ENCODE data around the gene TTC38.

Gene TTC38

DNA sequence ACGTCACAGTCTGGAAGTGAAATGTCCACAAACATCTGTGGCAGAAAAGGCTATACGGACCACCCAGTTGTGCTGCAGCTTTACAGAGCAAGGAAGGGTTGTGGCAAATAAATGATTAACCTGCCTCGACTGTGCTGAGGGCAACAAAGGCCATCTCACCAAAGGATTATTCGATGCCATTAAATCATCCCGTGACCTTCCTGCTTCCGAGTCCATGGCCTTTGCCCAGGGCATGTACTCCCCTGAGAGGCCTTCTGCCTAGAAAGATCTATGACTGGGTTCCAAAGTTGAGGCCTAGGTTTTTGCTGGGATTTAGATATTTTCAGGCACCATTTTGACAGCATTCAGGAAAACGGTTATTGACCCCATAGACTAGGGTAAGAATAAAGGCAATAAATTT is 26.9 kb upstream of the TTC38 start:
- no peak overlapping the region for H2BK120ac ChIP-seq (ENCODE audit: insufficient read depth, low read length, poor library complexity)
- H4K8ac ChIP-seq (ENCODE audit: low read depth, low read length): no peak overlapping the region
- no peaks in the 10 kb centered on the region for H3K79me2 ChIP-seq (ENCODE audit: control insufficient read depth, insufficient read depth, low read length, poor library complexity)
- H2BK5ac ChIP-seq (ENCODE audit: low read depth, low read length, poor library complexity): no peak overlapping the region
- no peak overlapping the region for H2AK5ac ChIP-seq (ENCODE audit: low read length)
- peaks cover 4 to 5% of the 10 kb centered on the region in 2 experiments for H3K36me3 ChIP-seq (ENCODE audit: control insufficient read depth in 1 of 2, insufficient read depth in 2 of 2, low read length in 2 of 2)
- no peak overlapping the region for H4K91ac ChIP-seq (ENCODE audit: low read depth, low read length)
- no peak overlapping the region for H3K27ac ChIP-seq (ENCODE audit: low read depth, low read length)
- no peak overlapping the region for H2BK12ac ChIP-seq (ENCODE audit: low read length)
- no peaks in the 10 kb centered on the region for H3K9me3 ChIP-seq (ENCODE audit: insufficient read depth, low read depth, low read length)
- H3K4me2 ChIP-seq (ENCODE audit: low read length): no peak overlapping the region
- no peak overlapping the region for H4K12ac ChIP-seq (ENCODE audit: low read depth, low read length)
- no peaks in the 10 kb centered on the region for H3K27me3 ChIP-seq (ENCODE audit: insufficient read depth, low read length)
- DNase-seq: no peak
- H3K79me1 ChIP-seq (ENCODE audit: low read length): no peaks in the 10 kb centered on the region
- no peak overlapping the region for H3K4ac ChIP-seq (ENCODE audit: low read depth, low read length)
- H3K9ac ChIP-seq (ENCODE audit: low read length): no peak overlapping the region
- no peak overlapping the region for H3K23ac ChIP-seq (ENCODE audit: low read length)
- whole genome bisulfite sequencing (ENCODE audit: extremely low coverage, insufficient coverage, insufficient read length): no CpG with 5 or more reads among the region's 7 CpGs
- no peak overlapping the region for H3K14ac ChIP-seq (ENCODE audit: low read length)
- no peaks in the 10 kb centered on the region for H3K4me1 ChIP-seq (ENCODE audit: control insufficient read depth in 1 of 2, insufficient read depth in 2 of 2, low read length in 2 of 2)
- H3K18ac ChIP-seq (ENCODE audit: low read length): no peak overlapping the region
- no peak overlapping the region for H3K4me3 ChIP-seq (ENCODE audit: low read depth, low read length)
- H2AFZ ChIP-seq (ENCODE audit: insufficient read depth, low read length, poor library complexity): no peak overlapping the region

DNA sequence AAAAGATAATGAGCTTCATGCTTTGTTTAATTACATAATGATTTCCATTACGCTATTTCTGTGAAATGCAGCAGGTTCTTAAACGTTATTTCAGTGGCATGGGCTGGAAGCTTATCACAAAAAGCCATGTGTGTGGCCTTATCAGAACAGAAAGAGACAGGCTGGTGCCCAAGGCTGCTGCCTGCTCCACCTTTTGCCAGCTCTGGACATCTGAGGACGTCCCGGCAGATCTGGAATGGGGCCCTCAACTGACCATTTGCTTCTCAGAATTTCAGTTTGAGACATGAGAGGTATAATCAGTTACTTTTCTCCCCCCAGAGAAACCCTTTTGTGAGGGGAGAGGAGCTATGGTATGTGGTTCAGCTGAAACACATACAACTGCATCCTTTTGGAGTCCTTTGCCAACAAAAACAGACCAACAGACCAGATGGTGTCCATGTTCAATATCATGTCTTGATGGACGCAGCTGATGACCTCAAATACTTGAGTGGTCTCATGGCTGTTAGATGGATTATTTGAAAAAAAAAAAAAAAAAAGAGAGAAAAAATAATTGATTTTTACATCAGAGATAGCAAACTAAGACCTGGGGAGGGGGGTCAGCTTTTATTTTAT is 26.3 kb upstream of the TTC38 start:
- H2BK5ac ChIP-seq (ENCODE audit: low read depth, low read length, poor library complexity): no peak overlapping the region
- no peaks in the 10 kb centered on the region for H3K9me3 ChIP-seq (ENCODE audit: insufficient read depth, low read depth, low read length)
- no peak overlapping the region for H3K4ac ChIP-seq (ENCODE audit: low read depth, low read length)
- H2AK5ac ChIP-seq (ENCODE audit: low read length): no peak overlapping the region
- H3K23ac ChIP-seq (ENCODE audit: low read length): no peak overlapping the region
- H3K4me3 ChIP-seq (ENCODE audit: low read depth, low read length): no peak overlapping the region
- H3K18ac ChIP-seq (ENCODE audit: low read length): no peak overlapping the region
- no CpG with 5 or more reads among the region's 5 CpGs for WGBS (ENCODE audit: extremely low coverage, insufficient coverage, insufficient read length)
- H4K12ac ChIP-seq (ENCODE audit: low read depth, low read length): no peak overlapping the region
- no peaks in the 10 kb centered on the region for H3K79me2 ChIP-seq (ENCODE audit: control insufficient read depth, insufficient read depth, low read length, poor library complexity)
- H3K27me3 ChIP-seq (ENCODE audit: insufficient read depth, low read length): no peaks in the 10 kb centered on the region
- no peak overlapping the region for H3K4me2 ChIP-seq (ENCODE audit: low read length)
- H2BK12ac ChIP-seq (ENCODE audit: low read length): no peak overlapping the region
- H3K27ac ChIP-seq (ENCODE audit: low read depth, low read length): no peak overlapping the region
- no peak overlapping the region for H4K8ac ChIP-seq (ENCODE audit: low read depth, low read length)
- H3K79me1 ChIP-seq (ENCODE audit: low read length): no peaks in the 10 kb centered on the region
- no peak for DNase-seq
- peaks cover 4 to 5% of the 10 kb centered on the region in 2 experiments for H3K36me3 ChIP-seq (ENCODE audit: control insufficient read depth in 1 of 2, insufficient read depth in 2 of 2, low read length in 2 of 2)
- no peak overlapping the region for H2BK120ac ChIP-seq (ENCODE audit: insufficient read depth, low read length, poor library complexity)
- no peaks in the 10 kb centered on the region for H3K4me1 ChIP-seq (ENCODE audit: control insufficient read depth in 1 of 2, insufficient read depth in 2 of 2, low read length in 2 of 2)
- no peak overlapping the region for H2AFZ ChIP-seq (ENCODE audit: insufficient read depth, low read length, poor library complexity)
- no peak overlapping the region for H3K14ac ChIP-seq (ENCODE audit: low read length)
- no peak overlapping the region for H3K9ac ChIP-seq (ENCODE audit: low read length)
- no peak overlapping the region for H4K91ac ChIP-seq (ENCODE audit: low read depth, low read length)

DNA sequence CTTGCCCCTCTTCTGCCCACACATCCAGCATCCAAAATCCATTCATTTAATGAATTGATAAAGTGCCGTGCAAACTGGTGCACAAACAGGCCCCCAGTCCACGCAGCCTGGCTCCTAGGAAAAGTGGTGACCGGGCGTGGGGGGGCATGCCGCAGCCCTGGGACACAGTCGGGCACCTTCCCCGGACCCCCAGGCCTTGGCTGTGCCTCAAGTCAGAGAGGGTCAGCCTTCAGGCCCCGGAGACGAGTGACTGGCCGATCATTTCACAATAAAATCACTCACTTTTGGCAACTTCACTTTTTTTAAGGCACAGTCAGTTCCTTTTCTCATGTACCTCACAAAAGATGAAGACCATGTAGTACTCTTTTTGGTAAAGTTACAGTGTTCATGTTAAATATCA is 25.7 kb upstream of the TTC38 start:
- WGBS (ENCODE audit: extremely low coverage, insufficient coverage, insufficient read length): no CpG with 5 or more reads among the region's 10 CpGs
- Histone ChIP-seq H3K9me3 (ENCODE audit: insufficient read depth, low read depth, low read length) (no peaks in the 10 kb centered on the region), H3K9ac (ENCODE audit: low read length) (no peak overlapping the region), H2BK12ac (ENCODE audit: low read length) (no peak overlapping the region), H4K91ac (ENCODE audit: low read depth, low read length) (no peak overlapping the region), H3K4me2 (ENCODE audit: low read length) (no peak overlapping the region), H3K27me3 (ENCODE audit: insufficient read depth, low read length) (no peaks in the 10 kb centered on the region), H4K12ac (ENCODE audit: low read depth, low read length) (no peak overlapping the region), H3K27ac (ENCODE audit: low read depth, low read length) (no peak overlapping the region), H3K79me1 (ENCODE audit: low read length) (no peaks in the 10 kb centered on the region), H2AK5ac (ENCODE audit: low read length) (no peak overlapping the region), H3K36me3 (ENCODE audit: control insufficient read depth in 1 of 2, insufficient read depth in 2 of 2, low read length in 2 of 2) (peaks cover 4 to 5% of the 10 kb centered on the region in 2 experiments), H2BK120ac (ENCODE audit: insufficient read depth, low read length, poor library complexity) (no peak overlapping the region), H3K4me1 (ENCODE audit: control insufficient read depth in 1 of 2, insufficient read depth in 2 of 2, low read length in 2 of 2) (no peaks in the 10 kb centered on the region), H3K18ac (ENCODE audit: low read length) (no peak overlapping the region), H3K4me3 (ENCODE audit: low read depth, low read length) (no peak overlapping the region), H3K4ac (ENCODE audit: low read depth, low read length) (no peak overlapping the region), H4K8ac (ENCODE audit: low read depth, low read length) (no peak overlapping the region), H3K23ac (ENCODE audit: low read length) (no peak overlapping the region), H3K79me2 (ENCODE audit: control insufficient read depth, insufficient read depth, low read length, poor library complexity) (no peaks in the 10 kb centered on the region), H3K14ac (ENCODE audit: low read length) (no peak overlapping the region), H2AFZ (ENCODE audit: insufficient read depth, low read length, poor library complexity) (no peak overlapping the region), H2BK5ac (ENCODE audit: low read depth, low read length, poor library complexity) (no peak overlapping the region)
- no peak for DNase-seq

DNA sequence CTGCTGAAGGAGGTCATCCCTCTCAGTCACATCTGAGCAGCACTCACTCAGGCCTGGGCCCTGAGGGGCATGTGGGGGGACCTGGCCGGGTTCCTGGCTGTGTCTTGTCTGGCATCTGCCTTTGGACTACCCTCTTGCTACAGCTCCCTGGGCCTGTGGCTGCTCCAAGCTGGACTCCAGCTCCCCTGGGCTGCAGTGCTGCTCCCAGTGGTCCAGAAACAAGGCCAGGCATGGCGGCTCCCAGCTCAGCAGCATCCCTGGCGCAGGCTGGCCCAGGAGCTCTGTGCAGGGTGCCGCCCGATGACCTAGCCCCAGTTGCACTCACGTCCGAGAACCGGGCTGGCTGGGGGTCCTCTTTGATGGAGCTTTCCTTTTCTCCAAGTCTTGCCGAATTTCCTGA is 23.0 kb upstream of the TTC38 start:
- no peak for DNase-seq
- Histone ChIP-seq H3K4me3 (ENCODE audit: low read depth, low read length) (no peak overlapping the region), H3K18ac (ENCODE audit: low read length) (no peak overlapping the region), H2BK120ac (ENCODE audit: insufficient read depth, low read length, poor library complexity) (no peak overlapping the region), H3K79me1 (ENCODE audit: low read length) (peaks cover under 1% of the 10 kb centered on the region), H4K8ac (ENCODE audit: low read depth, low read length) (no peak overlapping the region), H2BK5ac (ENCODE audit: low read depth, low read length, poor library complexity) (no peak overlapping the region), H3K14ac (ENCODE audit: low read length) (no peak overlapping the region), H4K12ac (ENCODE audit: low read depth, low read length) (no peak overlapping the region), H3K23ac (ENCODE audit: low read length) (no peak overlapping the region), H3K9me3 (ENCODE audit: insufficient read depth, low read depth, low read length) (no peaks in the 10 kb centered on the region), H4K91ac (ENCODE audit: low read depth, low read length) (no peak overlapping the region), H3K79me2 (ENCODE audit: control insufficient read depth, insufficient read depth, low read length, poor library complexity) (peaks cover 1% of the 10 kb centered on the region), H3K27ac (ENCODE audit: low read depth, low read length) (no peak overlapping the region), H3K36me3 (ENCODE audit: control insufficient read depth in 1 of 2, insufficient read depth in 2 of 2, low read length in 2 of 2) (peaks cover 4 to 5% of the 10 kb centered on the region in 2 experiments), H2BK12ac (ENCODE audit: low read length) (no peak overlapping the region), H3K4me2 (ENCODE audit: low read length) (no peak overlapping the region), H3K4ac (ENCODE audit: low read depth, low read length) (no peak overlapping the region), H2AK5ac (ENCODE audit: low read length) (no peak overlapping the region), H3K4me1 (ENCODE audit: control insufficient read depth in 1 of 2, insufficient read depth in 2 of 2, low read length in 2 of 2) (peaks cover 0 to 2% of the 10 kb centered on the region in 2 experiments), H3K9ac (ENCODE audit: low read length) (no peak overlapping the region), H3K27me3 (ENCODE audit: insufficient read depth, low read length) (no peaks in the 10 kb centered on the region), H2AFZ (ENCODE audit: insufficient read depth, low read length, poor library complexity) (no peak overlapping the region)
- WGBS (ENCODE audit: extremely low coverage, insufficient coverage, insufficient read length): no CpG with 5 or more reads among the region's 9 CpGs

Measured in trophoblast cell (in vitro differentiated cells and primary cell).